NK-92 (cell line): ENCODE measurements around the gene DNMBP.
"Not testable (repeated sequence)": the region's sequence is repeated elsewhere in the genome, so short reads cannot be mapped to it uniquely, and the experiment has no call there.

Experiments
- DNase-seq: peaks from one replicate; lab custom pipeline; 2025; ENCODE audit not compliant: unreplicated experiment; lab: John Stamatoyannopoulos, UW

The DNMBP gene

DNA sequence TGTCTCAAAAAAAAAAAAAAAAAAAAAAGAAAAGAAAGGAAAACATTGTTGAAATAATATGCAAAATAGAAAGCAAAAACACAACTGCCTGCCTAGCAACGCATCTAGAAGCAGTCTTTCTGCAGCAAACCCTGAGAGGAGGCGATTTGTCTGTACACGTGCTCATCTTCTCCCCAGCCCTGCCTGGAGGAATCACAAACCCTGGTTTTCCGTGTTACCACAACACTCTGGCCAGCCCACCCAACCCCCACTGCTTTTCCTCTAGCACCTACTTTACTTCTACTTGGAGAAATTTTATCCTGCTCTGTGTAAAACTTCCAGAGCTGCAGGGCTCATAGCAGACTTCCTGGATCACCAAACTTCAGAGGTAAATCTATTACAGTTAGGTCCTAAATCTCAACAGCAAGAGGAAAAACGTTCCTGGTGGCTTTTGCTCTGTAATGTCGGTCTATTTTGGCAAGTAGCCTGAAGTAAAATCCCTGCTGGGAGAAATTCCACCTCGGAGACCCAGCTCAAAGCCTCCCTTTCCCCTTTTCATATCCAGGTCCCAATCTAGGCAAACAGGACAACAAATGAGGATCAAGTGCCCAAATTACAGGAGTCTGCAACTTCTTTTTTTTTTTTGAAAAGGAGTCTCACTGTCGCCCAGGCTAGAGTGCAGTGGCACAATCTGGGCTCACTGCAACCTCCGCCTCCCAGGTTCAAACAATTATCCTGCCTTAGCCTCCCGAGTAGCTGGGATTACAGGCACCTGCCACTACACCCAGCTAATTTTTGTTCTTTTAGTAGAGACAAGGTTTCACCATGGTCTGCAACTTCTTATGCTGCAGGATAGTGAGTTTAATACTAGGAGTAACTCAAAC, 91.6 kb downstream of the DNMBP start:
- no peak for DNase-seq

DNA sequence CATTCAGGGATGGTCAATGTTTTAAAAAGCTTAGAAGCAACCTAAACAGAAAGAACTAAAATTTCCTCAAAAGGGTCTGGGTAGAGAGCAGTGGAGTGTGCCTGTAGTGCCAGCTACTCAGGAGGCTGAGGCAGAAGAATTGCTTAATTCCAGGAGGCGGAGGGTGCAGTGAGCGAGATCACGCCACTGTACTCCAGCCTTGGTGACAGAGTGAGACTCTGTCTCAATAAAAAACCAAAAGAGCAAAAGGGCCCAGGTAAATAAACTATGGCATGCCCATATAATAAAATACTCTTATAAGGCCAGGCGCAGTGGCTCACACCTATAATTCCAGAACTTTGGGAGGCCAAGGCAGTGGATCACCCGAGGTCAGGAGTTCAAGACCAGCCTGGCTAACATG, 93.0 kb downstream of the DNMBP start:
- no peak for DNase-seq

DNA sequence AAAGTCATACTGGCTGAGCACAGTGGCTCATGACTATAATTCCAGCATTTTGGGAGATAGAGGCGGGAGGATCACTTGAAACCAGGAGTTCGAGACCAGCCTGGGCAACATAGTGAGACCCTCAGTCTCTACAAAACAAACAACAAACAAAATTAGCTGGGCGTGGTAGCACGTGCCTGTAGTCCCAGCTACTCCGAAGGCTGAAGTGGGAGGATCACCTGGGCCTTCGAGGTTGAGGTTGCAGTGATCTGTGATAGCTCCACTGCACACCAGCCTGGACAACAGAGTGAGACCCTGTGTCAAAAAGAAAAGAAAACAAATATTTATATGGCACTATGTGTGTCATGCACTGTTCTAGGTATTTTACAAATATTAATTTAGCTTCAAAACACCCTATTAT, 94.3 kb downstream of the DNMBP start:
- no peak for DNase-seq

DNA sequence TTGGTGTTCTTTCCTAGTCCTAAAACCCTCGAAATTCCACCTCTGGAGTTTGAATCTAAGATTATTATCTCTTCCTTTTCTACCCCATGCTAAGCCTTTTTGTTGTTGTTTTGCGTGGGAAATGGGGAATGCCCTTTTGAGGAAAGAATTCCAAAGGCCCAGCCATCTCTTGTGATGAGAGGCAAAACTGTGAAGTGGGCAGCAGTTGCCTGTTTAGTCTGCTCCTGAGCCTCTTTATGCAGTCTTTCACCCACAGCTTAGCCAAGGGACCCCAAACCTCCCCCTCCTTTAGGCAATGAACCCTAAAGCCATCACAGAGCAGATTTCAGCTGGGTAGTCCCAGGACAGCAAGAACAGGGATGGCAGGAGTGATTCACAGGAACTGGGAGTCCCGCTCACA, 95.5 kb downstream of the DNMBP start:
- DNase-seq, result no peak

DNA sequence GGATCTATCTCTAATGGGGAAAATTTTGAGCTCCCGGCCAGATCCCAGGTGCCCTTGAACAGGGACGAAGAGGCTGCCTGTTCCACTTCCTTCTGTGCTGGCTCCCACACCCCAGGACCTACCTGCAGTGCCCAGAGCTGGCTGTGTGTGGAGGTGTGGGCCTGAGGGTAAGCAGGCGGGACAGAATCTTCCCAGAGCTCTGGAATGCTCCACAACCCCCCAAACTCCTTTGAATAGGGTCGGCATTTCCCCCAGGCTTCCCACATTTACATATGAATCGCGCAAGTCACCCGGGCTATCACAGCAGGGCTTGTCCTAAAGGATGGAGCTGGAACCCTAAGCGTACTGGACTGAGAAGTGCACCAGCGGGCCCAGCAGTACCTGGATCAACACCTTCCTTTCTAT, 95.9 kb downstream of the DNMBP start:
- no peak for DNase-seq

DNA sequence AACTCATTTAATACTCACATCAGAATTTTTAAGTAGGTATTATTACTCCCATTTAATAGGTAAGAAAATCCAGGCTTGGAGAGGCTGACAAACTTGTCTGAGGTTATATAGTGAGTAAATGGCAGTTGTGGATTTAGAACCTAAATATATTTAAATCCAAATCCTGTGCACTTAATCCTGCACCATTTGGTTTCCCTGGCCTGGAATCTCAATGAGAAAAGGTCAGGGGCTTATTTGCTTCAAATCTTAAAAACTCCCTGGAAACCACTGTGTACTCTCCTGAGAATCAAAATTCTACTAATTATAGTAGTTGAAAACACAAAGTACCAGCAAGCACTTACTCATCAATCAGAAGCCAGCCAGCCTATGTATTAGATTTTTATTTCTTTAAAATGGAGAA, 97.7 kb downstream of the DNMBP start:
- DNase-seq, result no peak

DNA sequence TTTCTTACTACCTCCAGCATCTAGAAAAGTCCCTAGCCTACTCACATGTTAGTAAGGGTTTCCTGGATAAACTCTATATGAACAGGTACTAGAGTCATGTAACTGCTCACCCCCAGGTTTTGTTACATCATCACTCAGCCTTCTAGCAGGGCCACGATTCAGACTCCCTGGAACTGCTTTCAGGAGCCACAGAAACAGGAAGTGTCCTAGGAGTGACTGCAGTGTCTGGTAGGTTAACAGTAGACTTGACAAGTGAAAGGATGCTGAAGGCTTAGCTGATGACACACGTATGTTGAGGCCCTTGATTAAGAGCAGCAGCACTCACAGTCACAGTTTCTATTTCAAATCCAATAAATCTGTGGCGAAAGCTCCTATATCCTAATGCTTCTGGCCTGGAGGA, 101.2 kb downstream of the DNMBP start:
- DNase-seq, result no peak

DNA sequence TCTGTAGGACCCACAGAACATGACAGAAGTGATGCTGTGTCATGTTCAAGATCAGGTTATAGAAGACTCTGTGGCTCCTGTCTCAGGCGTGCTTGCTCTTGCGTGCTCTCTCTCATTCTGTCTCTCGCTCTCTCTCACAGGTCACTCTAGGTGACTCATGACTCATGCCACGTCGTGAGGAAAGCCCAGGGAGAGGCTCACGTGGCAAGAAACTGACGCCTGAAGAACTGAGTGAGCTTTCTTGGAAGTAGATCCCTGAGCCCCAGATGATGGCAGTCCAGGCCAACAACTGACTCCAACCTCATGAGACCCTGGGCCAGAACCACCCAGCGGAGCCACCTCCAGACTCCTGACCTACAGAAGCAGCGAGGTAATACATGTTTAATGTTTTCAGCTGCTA, 103.3 kb downstream of the DNMBP start:
- no peak for DNase-seq

DNA sequence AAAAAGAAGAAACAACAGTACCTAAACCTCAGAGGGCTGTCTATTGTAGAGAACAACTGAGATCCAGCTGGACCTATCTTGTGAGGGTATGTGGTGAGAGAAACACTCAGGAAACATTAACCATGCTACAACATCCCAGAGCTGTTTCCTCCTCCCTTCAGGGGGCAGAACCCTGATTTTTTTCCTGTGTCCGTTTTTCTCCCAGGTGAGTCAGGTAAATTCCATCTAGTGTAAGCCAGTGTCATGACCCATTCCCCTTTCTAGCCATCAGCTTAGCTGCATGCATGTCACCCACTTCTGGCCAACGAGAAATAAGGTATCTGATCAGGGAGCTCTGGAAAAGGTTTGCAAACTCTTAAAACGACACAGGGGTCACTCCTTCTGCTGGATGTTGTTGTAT, 103.8 kb downstream of the DNMBP start:
- no peak for DNase-seq

DNA sequence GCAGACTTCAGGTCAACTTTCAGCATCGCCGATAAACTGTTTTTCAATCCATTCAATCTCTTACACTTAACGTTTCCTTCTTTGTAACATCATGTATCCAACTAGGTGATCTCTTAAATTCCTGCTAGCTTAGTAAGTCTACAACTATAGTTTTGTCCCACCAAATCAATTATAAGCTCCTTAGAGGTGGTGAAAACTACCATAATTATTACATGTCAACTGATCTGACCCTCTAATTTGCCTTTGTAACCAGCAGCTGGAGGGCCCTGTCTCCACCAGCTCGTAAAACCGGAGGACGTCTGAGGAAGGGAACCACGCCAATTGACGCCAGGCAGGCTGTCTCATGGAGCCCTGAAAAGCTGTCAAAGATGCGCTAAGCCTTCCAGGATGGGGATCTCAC, 113.9 kb downstream of the DNMBP start:
- no peak for DNase-seq

DNA sequence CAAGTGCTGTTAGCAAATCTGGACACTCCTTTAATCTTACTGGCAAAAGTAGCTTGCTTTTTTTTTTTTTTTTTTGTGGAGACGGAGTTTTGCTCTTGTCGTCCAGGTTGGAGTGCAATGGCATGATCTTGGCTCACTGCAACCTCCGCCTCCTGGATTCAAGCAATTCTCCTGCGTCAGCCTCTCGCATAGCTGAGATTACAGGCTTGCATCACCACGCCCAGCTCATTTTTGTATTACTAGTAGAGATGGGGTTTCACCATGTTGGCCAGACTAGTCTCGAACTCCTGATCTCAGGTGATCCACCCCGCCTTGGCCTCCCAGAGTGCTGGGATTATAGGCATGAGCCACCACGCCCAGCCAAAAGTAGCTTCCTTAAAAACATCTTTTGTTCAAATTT, 114.7 kb downstream of the DNMBP start:
- not testable (repeated sequence) for DNase-seq

DNA sequence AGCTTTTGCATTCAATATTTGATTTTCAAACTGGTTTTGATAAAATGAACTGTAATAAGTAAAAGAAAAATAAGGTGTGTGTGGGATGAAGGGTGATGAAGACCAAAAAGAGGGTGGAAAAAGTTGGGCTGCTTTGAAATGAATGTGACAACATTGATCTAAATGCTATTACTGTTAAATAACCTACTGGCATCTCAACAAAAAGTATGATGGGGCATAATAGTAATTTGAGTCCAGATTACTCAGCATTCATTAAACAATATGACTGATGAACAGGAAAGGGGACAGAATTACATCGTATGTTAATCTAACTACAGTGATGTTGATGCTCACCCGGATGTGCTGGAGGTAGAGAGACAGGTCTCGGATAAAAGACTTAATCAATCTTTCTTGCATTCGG, 115.1 kb downstream of the DNMBP start:
- DNase-seq, result no peak

DNA sequence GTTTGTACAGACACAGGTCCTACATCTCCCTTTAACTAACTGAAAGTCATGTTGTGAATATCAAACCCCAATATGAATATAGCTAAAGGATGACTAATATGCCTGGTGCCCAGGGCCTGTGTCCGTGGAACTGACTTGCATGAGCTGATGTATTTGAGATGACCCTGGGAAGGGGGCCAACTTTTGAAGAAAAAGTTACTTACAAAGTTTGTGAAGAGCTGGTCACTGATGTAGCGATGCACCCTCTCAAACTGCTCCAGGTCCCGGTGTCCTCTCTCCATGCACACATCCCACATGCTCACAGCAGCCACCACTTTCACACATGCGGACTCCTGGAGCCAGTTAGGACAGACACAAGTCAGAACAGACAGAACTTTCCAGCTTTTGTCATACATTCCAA, 121.1 kb downstream of the DNMBP start:
- no peak for DNase-seq

DNA sequence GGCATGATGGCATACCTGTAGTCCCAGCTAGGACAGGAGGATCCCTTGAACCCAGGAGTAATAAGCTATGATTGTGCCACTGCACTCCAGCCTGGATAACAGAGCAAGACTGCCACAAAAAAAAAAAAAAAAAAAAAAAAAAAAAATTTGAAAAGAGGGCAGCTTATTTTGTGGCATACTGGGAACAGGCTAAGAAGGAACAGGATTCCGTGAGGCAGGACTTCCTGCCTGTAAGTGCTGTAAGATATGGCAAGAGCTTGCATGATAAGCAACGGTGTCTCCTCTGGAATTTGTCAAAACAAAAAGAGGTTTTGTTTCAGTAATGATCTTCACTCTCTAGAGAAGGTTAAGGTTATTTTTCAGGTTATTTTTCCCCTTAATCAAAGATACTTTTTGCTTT, 126.2 kb downstream of the DNMBP start:
- DNase-seq, result no peak

DNA sequence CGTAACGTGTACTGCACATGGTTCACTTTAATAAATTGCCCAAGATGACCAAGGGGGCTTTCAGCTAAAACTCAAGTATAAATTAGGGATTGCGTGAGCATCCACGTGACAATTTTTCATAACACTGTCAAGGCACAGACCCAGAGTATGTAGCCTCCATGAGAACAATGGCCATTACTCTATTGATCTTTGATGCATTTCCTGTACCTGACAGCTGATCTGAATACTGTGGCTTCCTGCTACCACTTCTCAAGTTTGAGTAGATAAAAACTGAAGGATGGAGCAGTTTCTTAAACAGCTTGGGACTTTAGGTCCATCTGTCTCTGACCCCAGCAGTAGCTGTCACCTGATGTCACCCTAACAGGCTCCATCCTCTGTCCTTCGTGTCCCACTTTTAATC, 128.4 kb downstream of the DNMBP start:
- no peak for DNase-seq

DNA sequence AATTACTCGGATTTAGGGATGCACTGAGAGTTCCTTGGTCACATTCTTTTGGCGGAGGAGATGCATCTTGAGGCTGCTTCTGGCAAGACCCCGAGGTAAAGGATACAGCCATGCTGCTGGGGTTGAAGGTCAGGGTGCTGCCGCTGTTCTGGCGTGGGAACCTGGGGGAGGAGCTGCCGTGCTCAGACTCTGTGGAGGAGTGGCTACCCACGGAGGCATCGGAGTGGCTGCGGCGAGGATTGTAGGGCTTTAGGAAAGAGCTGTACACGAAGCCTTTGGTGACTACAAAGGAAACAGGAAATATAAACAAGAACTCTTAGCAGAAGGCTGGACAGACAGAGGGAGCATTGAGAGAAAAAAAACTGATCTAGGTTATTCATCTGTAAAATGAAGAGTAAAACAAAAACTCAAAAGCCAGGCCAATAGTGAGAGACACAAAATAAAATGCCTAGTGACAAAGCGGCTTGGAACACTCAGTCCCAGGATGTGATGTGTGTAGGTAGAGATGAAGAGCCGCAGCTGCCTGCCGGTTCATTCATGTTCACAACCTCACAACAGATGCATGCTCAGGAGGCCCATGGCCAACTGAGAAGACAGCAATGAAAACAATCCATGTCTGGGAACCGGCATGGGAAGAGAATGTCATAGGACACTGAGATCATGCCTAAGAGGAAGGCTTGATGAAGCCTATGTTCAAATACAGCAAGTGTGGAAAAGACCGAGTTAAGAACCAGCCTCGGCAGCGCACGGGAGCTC, 129.5 kb downstream of the DNMBP start:
- no peak for DNase-seq

DNA sequence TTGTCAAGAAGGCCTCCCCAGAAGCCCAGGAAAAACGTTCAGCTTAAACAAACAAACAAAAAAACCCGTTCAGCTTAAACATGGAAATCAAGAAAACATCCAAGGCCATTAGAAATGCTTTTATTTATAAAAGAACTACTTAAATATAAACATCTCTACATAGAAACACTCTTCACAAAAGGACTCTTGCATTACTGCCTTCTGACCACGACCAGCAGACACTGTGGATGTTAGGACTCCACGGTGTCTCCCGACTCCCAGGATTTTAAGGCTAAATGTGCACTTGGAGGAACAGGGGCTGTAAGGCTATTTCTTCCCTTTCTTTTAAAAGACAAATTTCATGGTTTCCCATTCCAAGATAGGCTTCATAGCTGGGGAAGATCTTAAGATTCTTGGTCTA, 134.3 kb downstream of the DNMBP start:
- no peak for DNase-seq

DNA sequence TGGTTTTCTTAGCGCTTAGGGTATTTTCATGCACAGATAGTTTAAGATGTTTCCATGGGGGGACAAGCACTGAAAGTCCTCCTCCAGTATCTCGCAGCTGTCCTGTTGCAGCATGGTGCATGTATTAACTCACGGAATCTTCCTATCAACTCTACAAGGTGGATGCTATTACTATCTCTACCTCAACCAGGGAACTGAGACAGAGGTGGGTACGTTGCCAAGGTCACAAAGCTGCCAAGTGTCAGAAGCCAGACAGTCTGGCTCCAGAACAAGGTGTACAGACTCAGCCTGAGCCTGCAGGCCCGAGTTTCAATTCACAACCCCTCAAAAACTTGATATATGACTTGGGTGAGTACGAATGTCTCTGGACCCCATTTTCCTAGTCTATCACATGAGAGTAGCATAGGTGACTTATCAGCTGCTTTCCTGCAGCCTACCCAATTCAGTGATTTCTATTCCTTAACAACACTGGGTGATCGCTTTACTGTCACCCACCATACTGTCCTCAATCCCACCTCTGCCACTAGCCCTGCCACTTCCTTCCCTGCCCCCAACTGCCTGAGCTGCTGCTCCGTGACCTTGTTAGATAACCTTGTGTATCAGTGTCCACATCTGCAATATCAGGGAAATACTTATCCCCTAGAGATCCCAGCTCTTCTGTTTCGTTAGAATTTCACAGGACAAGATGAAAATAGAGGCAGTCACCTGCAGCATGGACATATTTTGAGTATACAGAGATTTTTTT, 135.2 kb downstream of the DNMBP start:
- DNase-seq, result no peak

DNA sequence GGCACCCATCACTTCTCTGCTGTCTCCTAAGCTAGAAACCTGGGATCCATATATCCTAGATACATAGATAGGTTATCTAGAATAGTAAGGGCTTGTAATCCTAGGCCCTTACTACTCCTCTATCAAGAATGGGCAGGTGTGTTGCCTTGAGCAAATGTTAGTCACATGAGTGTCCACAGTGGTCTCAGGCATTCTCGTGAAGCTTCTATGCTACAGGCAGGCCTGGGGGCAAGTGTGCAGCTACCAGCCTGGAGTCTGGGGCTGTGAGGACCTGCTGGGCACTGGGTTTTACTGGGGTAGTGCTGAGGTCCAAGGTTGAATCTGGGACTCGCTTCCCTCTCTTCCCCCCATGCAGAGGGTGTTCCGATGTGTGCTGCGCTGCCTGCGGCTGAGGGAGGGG, 135.9 kb downstream of the DNMBP start:
- no peak for DNase-seq

DNA sequence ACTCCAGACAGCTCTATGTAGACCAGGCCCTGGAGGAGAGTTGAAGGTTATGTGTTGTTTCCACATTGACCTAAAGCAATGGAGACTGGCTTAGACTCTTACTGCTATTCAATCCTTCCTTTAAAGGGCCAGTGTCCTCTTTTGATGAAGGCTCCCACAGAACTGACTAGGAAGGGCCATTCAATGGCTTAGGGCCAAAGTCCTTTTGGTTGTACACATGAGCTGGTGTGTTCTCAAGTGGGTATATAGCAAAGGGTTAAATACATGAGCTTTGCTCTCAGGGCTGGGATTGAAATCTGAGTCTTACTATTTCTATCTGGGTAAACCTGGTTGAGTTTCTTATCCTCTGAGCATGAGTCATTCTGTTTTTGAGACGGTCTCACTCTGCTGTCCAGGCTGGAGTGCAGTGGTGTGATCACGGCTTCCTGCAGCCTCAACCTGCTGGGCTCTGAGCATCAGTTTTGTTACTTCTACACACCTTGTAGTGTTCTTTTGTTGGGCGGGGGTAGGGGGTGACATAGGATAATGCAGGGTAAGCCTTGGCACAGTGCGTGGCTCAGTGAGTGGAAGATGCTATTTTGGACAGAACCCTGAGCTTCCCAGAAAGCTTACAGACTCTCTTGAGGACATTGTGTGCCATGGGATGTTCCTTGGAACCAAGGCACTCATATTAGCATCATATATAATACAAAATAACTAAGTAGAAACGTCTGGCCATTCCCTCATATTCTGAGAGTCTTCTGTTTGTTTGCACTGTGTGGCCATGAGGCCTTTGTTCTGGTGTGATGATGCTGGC, 137.2 kb downstream of the DNMBP start:
- DNase-seq, result no peak

DNA sequence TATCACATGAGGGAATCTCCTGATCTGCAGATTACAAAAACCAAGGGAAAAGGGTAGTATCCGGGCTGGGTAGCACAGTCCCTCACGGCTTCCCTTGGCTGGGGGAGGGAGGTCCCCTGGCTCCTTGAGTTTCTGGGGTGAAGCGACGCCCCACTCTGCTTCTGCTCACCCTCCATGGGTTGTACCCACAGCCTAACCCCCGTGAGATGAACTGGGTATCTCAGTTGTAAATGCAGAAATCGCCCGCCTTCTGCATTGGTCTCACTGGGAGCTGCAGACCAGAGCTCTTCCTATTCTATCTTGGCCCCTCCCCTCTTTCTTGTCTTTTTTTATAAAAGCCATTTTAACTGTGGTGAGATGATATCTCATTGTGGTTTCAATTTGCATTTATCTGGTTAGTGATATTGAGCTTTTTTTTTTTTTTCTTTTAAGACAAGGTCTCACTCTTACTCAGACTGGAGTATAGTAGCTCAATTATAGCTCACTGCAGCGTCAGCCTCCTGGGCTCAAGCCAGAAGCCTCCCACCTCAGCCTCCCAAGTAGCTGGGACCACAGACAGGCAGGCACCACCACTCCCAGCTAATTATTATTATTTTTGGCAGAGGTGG, 139.5 kb downstream of the DNMBP start:
- no peak for DNase-seq
